K562 (cell line): Measurements from ENCODE around the gene KLKB1. TPM values are rescaled to one million over a fixed set of nuclear protein-coding genes. Genes with fewer than 3 reads are reported as not detected.

Experiments used
- ATAC-seq: fragments of 200-7000 bp; cut with Tn5 transposase; 3 replicates; pipeline ENCODE4 v1.9.1; 2020; ENCODE audit warnings: moderate library complexity
- BruUV-seq: library from RNA; stranded (reverse); fragments of 400-500 nt; replicated peaks from 2 replicates; lab custom pipeline; 2021; lab: Mats Ljungman, UMichigan
- CTCF ChIA-PET: fragments of 300-600 bp; formaldehyde crosslinking; extraction: SDS; loops from one replicate; lab custom pipeline; 2021; ENCODE audit warnings: low intra/inter-chr PET ratio; lab: Yijun Ruan, JAX
- POLR2A ChIA-PET: fragments of 300-600, 350-650 bp; sonication (Branson Sonifier 250); formaldehyde crosslinking; extraction: SDS; loops from one replicate; lab custom pipeline; 2021; ENCODE audit warnings: antibody characterized with exemption, inconsistent platforms; lab: Yijun Ruan, JAX
- DNase-seq, 4 experiments: peaks; one replicate each; pipeline versions ENCODE4 v3.0.0 to v3.0.0-alpha.2; 2011 to 2018; ENCODE audit warnings: low spot score in 3 of 4, mixed read lengths in 3 of 4; ENCODE audit errors: extremely low read depth in 1 of 4
- FAIRE-seq: peaks from 2 replicates; lab custom pipeline; 2011; peaks lifted over from hg19 to GRCh38; lab: Jason Lieb, UNC
- H2AFZ ChIP-seq: 2 replicates; pipeline ENCODE4 v1.6.0; 2011; ENCODE audit warnings: low read depth, low read length, control low read depth, inconsistent platforms
- H3K27ac ChIP-seq: fragments of 200-600 bp; 3 replicates; pipeline ENCODE4 v1.8.0; 2011; ENCODE audit warnings: low read depth, mild to moderate bottlenecking, control low read depth, inconsistent platforms, low read length, moderate library complexity, mixed read lengths; ENCODE audit errors: extremely low read depth
- H3K27me3 ChIP-seq, 2 experiments: fragments of 300-600 bp in 1 of 2; 2 replicates in 1 of 2; 3 replicates in 1 of 2; pipeline versions ENCODE4 v1.6.0 to v1.8.0; 2011; ENCODE audit warnings: inconsistent platforms in 2 of 2, low read length in 2 of 2, mild to moderate bottlenecking in 1 of 2, mixed read lengths in 1 of 2, moderate library complexity in 1 of 2; ENCODE audit not compliant: control insufficient read depth in 2 of 2, insufficient read depth in 2 of 2
- H3K36me3 ChIP-seq: fragments of 300-600 bp; 3 replicates; pipeline ENCODE4 v1.8.0; 2011; ENCODE audit warnings: mild to moderate bottlenecking, low read length, inconsistent platforms; ENCODE audit not compliant: control insufficient read depth, insufficient read depth
- H3K4me1 ChIP-seq, 2 experiments: fragments of 200-600 bp in 1 of 2; replicated peaks in 1 of 2; 2 replicates in 1 of 2; 3 replicates in 1 of 2; pipeline versions ENCODE4 v1.5.1 to v1.8.0; 2011; ENCODE audit warnings: inconsistent platforms in 2 of 2, low read length in 2 of 2, mild to moderate bottlenecking in 1 of 2, mixed read lengths in 1 of 2, moderate library complexity in 1 of 2; ENCODE audit not compliant: control insufficient read depth in 2 of 2, insufficient read depth in 2 of 2
- H3K4me2 ChIP-seq: 2 replicates; pipeline ENCODE4 v1.6.1; 2011; ENCODE audit warnings: low read length, control low read depth, inconsistent platforms, mixed read lengths; ENCODE audit not compliant: insufficient read depth
- H3K4me3 ChIP-seq: fragments of 200-600 bp; sonication (generic), shearing (Covaris generic); 2 replicates; pipeline ENCODE4 v1.5.1; 2016; ENCODE audit warnings: control low read depth, inconsistent platforms
- H3K79me2 ChIP-seq: fragments of 200-600 bp; 3 replicates; pipeline ENCODE4 v1.8.0; 2011; ENCODE audit warnings: low read length, inconsistent platforms; ENCODE audit not compliant: control insufficient read depth, insufficient read depth
- H3K9ac ChIP-seq, 2 experiments: 2 replicates each; pipeline versions ENCODE4 v1.6.0 to v1.6.1; 2011; ENCODE audit warnings: low read depth in 2 of 2, low read length in 2 of 2, control low read depth in 1 of 2, inconsistent platforms in 1 of 2, mild to moderate bottlenecking in 1 of 2, mixed read lengths in 1 of 2; ENCODE audit not compliant: insufficient read depth in 1 of 2
- H3K9me1 ChIP-seq: one replicate; pipeline ENCODE4 v1.6.0; 2011; ENCODE audit warnings: inconsistent platforms, mild to moderate bottlenecking, low read length, moderate library complexity; ENCODE audit not compliant: control insufficient read depth, insufficient read depth
- H3K9me3 ChIP-seq: replicated peaks from 2 replicates; pipeline ENCODE4 v1.5.1; 2011; ENCODE audit warnings: low read depth, low read length, inconsistent platforms; ENCODE audit not compliant: control insufficient read depth, insufficient read depth
- H4K20me1 ChIP-seq: replicated peaks from 2 replicates; pipeline ENCODE4 v1.6.1; 2011; ENCODE audit warnings: low read length, inconsistent platforms, mixed read lengths; ENCODE audit not compliant: control insufficient read depth, insufficient read depth
- CBFB ChIP-seq: sonication (generic); formaldehyde crosslinking; IDR thresholded peaks from 2 replicates; pipeline ENCODE4 v1.4.0; 2020; ENCODE audit warnings: mild to moderate bottlenecking, missing genetic modification reagents
- SRF ChIP-seq, 2 experiments: fragments of 250-450, 450-650 bp in 1 of 2; sonication (Bioruptor Pico) in 1 of 2; sonication (generic) in 1 of 2; formaldehyde crosslinking; IDR thresholded peaks; 2 replicates each; pipeline versions ENCODE4 v1.5.0 to v1.5.1; 2020 to 2022; ENCODE audit warnings: mild to moderate bottlenecking in 1 of 2, missing genetic modification reagents in 1 of 2
- ZBTB40 ChIP-seq, 2 experiments: fragments of 450-650 bp in 1 of 2; sonication (generic) in 1 of 2; formaldehyde crosslinking in 1 of 2; IDR thresholded peaks; 2 replicates each; pipeline versions ENCODE4 v1.7.1 to v1.9.0; 2016 to 2022; ENCODE audit warnings: inconsistent platforms in 1 of 2, mild to moderate bottlenecking in 1 of 2, missing genetic modification reagents in 1 of 2
- ZNF583 ChIP-seq: fragments of 250-450 bp; sonication (Bioruptor Pico); IDR thresholded peaks from 2 replicates; pipeline ENCODE4 v1.4.0; 2020
- WGBS: fragments of 100-300 bp; shearing (Covaris generic); methylation state at CpG from one replicate; pipeline ENCODE4 v1.1.6; 2016; ENCODE audit warnings: low coverage, mixed read lengths; ENCODE audit not compliant: insufficient coverage; ENCODE audit errors: missing lambda C conversion rate; 5-methylcytosine and 5-hydroxymethylcytosine counted together
- in situ Hi-C: fragments of 300-500 bp; cut with MboI; formaldehyde crosslinking; loops from 4 replicates; pipeline ENCODE4 v1.15.0; 2018; ENCODE audit warnings: inconsistent platforms, mixed read lengths
- intact Hi-C: fragments of 100-400 bp; cut with micrococcal nuclease; formaldehyde crosslinking; loops from 2 replicates; pipeline ENCODE4 v1.14.2; 2022
- polyA plus RNA-seq, 8 experiments: library from polyadenylated mRNA; depleted of rRNA in 4 of 8; stranded (reverse) in 5 of 8; unstranded in 3 of 8; fragments of >200 nt; fragmentation: Nextera tagmentation in 2 of 8; fragmentation: Illumina TruSeq in 1 of 8; extraction: Ambion mirVana in 2 of 8; extraction: Trizol in 1 of 8; gene quantifications; 2 replicates each; pipeline versions ENCODE4 v1.2.1 to v1.2.3, GENCODE V29; 2011 to 2014; ENCODE audit warnings: inconsistent platforms in 1 of 8, missing spikeins in 1 of 8
- total RNA-seq, 7 experiments: library from RNA; depleted of rRNA in 6 of 7; stranded (reverse); fragments of >200 nt in 6 of 7; fragmentation: Illumina TruSeq in 2 of 7; extraction: Trizol in 2 of 7; gene quantifications; 2 replicates each; pipeline versions ENCODE4 v1.2.1 to v1.2.3, GENCODE V29; 2011 to 2021; ENCODE audit warnings: low replicate concordance in 1 of 7
- TF ChIP-seq, protein P1 (sequence below): fragments of 450-650 bp; IDR thresholded peaks from 2 replicates; pipeline ENCODE4 v1.6.1; 2017; ENCODE audit warnings: antibody characterized with exemption, mild to moderate bottlenecking

Gene KLKB1
- total and polyA plus RNA-seq, 9 of the 15 experiments (the other 6 are each of a cell fraction or from before 2014, with no cell fraction given): 0.27 TPM; not detected in 8

GRCh38 chr4:186190581-186191199, 36.6 kb upstream of the KLKB1 start:
- Histone ChIP-seq H3K79me2 (peaks cover 23% of the 10 kb centered on the region), H4K20me1 (no peaks in the 10 kb centered on the region), H3K27me3 (no peaks in the 10 kb centered on the region; a peak in 1 of 5 replicates), H3K9me3 (no peaks in the 10 kb centered on the region), H3K9me1 (no peaks in the 10 kb centered on the region), H3K4me1 (peaks cover 13 to 16% of the 10 kb centered on the region in 2 experiments), H3K4me3 (peak overlapping the region; percentile 78), H3K36me3 (no peaks in the 10 kb centered on the region), H3K9ac (peak overlapping the region; percentile 87 to 98), H3K27ac (peak overlapping the region; percentile 94), H2AFZ (peak overlapping the region; percentile 97), H3K4me2 (peak overlapping the region; percentile 90)
- ChIA-PET CTCF (no interaction called here), POLR2A (interaction anchor here (0.8 to 2.0 kb wide), 3 partner anchors 13 kb away, joined by 3 to 12 read pairs (median 4); no protein-coding TSS in a partner anchor)
- in situ Hi-C loops (no loop called here), intact Hi-C loops (no loop called here)
- FAIRE-seq: peak; percentile 11
- DNase-seq: peak; percentile 53 to 68 (median 54)
- peak; percentile 70 for ATAC-seq
- TSS peak; percentile 92 for BruUV-seq
- 2% methylated on average over 26 of the region's 34 CpGs for WGBS
- peak in 1 of 2 experiments; percentile 25; a peak in 1 of 4 replicates for TF ChIP-seq SRF (CRISPR knock-in tag; IDR thresholded peaks at IDR 0.05)
- TF ChIP-seq, protein P1, sequence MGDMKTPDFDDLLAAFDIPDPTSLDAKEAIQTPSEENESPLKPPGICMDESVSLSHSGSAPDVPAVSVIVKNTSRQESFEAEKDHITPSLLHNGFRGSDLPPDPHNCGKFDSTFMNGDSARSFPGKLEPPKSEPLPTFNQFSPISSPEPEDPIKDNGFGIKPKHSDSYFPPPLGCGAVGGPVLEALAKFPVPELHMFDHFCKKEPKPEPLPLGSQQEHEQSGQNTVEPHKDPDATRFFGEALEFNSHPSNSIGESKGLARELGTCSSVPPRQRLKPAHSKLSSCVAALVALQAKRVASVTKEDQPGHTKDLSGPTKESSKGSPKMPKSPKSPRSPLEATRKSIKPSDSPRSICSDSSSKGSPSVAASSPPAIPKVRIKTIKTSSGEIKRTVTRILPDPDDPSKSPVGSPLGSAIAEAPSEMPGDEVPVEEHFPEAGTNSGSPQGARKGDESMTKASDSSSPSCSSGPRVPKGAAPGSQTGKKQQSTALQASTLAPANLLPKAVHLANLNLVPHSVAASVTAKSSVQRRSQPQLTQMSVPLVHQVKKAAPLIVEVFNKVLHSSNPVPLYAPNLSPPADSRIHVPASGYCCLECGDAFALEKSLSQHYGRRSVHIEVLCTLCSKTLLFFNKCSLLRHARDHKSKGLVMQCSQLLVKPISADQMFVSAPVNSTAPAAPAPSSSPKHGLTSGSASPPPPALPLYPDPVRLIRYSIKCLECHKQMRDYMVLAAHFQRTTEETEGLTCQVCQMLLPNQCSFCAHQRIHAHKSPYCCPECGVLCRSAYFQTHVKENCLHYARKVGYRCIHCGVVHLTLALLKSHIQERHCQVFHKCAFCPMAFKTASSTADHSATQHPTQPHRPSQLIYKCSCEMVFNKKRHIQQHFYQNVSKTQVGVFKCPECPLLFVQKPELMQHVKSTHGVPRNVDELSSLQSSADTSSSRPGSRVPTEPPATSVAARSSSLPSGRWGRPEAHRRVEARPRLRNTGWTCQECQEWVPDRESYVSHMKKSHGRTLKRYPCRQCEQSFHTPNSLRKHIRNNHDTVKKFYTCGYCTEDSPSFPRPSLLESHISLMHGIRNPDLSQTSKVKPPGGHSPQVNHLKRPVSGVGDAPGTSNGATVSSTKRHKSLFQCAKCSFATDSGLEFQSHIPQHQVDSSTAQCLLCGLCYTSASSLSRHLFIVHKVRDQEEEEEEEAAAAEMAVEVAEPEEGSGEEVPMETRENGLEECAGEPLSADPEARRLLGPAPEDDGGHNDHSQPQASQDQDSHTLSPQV: 0 out of 2 replicates have a peak, but pooled peaks have one; percentile 20
- TF ChIP-seq CBFB: peak; percentile 51
- no peak; the same call in 1 of the 2 replicates for TF ChIP-seq ZBTB40 (IDR thresholded peaks at IDR 0.05)
- no peak for TF ChIP-seq ZBTB40 (CRISPR knock-in tag; IDR thresholded peaks at IDR 0.05)
- TF ChIP-seq ZNF583 (CRISPR knock-in tag): no peak
